GM19238 (cell line): ENCODE data around the gene ZNF229.
"Not testable (repeated sequence)": the region's sequence is repeated elsewhere in the genome, so short reads cannot be mapped to it uniquely, and the experiment has no call there.

ENCODE experiments used
- DNase-seq: peaks from one replicate; pipeline ENCODE4 v3.0.0; 2011; ENCODE audit warnings: low spot score; ENCODE audit not compliant: insufficient read length

The ZNF229 gene

GRCh38 chr19:44447916-44448674 is at the start of gene ZNF229:
Gene ZNF229 (minus strand): TSS chr19:44448472. CDS start chr19:44442847, 5,625 bp downstream.
- DNase-seq: peak; percentile 51

DNA sequence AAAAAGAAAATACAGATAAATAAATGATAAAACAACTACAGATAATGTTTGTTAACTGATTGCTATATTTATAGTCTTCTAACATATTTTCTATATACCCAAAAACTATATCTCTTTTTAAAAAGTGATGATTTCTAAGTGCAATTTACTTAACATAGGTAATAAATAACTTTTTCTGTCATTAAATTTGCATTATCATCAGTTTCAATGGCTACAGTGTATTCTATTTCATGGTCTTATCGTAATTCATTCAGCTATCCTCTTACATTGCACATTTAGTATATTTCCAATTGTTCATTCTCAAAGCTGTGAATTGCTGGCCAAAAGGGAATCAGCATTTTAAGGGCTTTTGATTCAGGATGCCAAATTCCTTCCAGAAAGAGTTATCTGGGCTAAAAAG is 48.4 kb upstream of the ZNF229 start:
- DNase-seq: no peak

DNA sequence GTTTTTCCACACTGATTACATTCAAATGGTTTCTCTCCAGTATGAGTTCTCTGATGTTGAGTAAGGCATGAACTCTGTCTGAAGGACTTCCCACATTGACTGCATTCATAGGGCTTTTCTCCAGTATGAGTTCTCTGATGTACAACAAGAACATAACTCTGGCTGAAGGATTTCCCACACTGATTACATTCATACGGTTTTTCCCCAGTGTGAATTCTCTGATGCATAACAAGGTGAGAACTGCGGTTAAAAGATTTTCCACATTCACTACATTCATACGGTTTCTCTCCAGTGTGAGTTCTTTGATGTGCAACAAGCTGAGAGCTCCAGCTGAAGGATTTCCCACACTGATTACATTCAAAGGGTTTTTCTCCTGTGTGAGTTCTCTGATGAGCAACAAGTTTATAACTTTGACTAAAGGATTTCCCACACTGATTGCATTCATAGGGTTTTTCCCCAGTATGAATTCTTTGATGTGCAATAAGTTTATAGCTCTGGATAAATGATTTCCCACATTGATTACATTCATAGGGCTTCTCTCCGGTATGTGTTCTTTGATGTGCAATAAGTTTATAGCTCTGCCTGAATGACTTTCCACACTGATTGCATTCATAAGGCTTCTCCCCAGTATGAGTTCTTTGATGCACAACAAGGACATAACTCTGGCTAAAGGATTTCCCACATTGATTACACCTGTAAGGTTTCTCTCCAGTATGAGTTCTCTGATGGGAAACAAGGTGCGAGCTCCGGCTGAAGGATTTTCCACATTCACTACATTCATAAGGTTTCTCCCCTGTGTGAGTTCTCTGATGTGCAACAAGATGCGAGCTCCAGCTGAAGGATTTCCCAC is 28.5 kb upstream of the ZNF229 start:
- DNase-seq: no peak

DNA sequence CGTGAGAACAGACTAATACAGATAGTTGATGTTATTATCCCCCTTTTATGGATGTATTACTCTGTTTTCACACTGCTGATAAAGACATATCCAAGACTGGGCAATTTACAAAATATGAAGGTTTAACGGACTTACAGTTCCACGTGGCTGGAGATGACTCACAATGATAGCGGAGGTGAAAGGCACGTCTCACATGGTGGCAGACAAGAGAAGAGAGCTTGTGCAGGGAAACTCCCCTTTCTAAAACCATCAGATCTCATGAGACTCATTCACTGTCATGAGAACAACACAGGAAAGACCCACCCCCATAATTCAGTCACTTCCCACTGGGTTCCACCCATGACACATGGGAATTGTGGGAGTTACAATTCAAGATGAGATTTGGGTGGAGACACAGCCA is 20.5 kb upstream of the ZNF229 start:
- not testable (repeated sequence) for DNase-seq

DNA sequence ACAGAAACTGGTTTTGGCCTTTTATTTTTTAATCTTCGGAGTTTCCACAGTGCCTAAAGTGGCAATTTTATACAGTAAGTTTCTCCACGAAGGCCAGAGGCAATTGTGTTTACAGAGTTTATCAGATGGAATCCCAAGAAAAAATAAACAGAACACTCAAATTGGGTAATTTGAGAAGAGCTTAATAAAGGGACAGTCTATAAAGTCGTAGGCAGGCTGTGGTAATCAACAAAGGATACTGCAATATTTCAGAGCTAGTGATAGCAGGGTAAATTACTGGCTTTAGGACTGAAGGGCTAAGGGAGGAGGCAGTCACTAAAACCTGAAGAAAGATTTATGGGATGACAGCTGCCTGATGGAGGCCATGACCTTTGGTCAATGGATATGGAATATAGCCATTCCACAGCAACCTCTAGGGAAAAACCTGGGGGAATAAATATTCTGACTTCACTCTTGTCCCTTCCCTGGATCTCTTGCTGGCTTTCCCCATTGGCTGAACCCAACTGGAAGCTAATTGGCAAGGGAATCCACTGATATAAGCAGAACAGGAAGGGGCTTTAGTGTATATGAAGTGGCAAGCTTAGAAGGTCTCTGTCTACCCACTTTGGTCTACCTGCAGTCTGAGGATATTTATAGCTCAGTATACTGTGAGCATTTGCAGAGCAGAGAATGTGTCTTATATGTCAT is 14.5 kb upstream of the ZNF229 start:
- DNase-seq: not testable (repeated sequence)

DNA sequence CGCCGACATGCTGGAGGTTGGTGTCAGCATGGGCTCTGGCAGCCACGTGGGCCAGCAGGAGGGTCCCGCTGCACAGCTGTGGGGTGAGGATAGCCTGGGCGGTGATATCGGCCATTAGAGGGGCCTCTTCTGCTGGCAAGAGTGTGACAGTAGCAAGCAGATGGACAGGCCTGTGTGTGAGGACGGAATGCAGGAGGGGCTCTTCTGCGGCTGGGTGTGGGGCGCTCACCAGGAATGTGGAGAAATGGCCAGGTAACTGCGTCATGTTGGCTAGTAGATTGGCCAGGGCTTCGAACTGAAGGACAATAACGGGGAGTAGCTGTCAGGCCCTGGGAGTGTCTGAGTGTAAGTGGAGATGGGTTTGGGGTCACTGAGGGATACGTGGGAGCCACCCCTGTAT is 7.7 kb upstream of the ZNF229 start:
- DNase-seq: not testable (repeated sequence)

- no peak for DNase-seq
Measured at GRCh38 chr19:44455100-44455499, 6.8 kb upstream of the ZNF229 start.

GRCh38 chr19:44452367-44452766 is 4.1 kb upstream of the ZNF229 start:
- DNase-seq: no peak

DNA sequence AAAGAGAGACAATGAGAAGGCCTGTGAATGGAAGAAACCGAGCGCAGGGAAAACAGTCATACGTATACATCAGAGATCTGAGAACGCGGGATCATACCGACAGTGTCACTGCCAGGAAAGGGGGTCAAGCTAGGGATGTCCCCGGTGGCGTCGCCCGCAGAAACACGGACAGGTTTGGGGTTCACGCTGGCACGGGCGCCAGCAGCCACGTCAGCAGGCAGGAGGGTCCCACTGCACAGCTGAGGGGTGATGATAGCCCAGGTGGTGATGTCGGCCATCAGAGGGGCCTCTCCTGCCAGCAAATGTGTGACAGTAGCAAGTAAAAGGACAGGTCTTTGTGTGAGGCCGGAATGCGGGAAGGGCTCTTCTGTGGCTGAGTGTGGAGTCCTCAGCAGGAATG is 3.4 kb upstream of the ZNF229 start:
- DNase-seq: no peak

- DNase-seq: no peak
Measured at GRCh38 chr19:44438441-44438840, 9.8 kb downstream of the ZNF229 start.

DNA sequence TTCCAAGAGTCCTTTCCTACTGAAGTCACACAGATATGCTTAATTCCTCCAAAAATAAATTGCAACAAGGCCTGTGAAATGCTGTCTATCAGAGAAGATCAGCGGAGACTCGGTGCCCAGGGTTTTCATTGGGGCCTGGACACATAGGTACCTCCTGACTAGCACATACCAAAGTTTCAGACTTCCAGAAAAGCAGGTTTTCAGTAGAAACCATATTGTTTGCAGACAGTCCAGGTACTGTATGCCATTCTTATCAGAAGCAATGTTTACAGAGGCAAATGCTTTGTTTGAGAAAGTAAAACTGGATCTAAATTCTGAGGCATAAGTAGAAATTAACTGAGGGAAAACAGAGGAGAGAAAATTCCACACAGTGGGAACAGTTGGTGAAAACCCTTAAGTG is 12.8 kb downstream of the ZNF229 start:
- no peak for DNase-seq

- DNase-seq: no peak
Measured at GRCh38 chr19:44430956-44431355, 17.3 kb downstream of the ZNF229 start.

DNA sequence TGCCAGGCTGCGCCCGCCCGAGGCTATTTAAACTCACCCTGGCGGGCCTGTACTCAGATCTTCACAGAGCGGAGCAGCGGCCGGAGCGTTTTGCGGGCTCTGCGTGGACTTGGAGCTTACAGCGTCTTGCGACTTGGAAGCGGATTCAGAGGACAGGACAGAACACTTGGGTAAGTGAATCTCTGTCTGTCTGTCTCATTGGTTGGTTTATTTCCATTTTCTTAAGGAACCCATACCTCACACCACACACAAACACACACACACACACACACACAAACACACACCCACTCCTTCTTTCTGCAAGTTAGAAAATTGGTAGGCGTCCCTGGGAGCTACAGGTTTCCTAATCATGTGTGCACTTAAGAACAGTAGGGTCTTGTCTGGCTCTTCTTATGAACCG is 32.7 kb downstream of the ZNF229 start:
- not testable (repeated sequence) for DNase-seq

- peak; percentile 74 for DNase-seq
Measured at GRCh38 chr19:44401139-44402115, 46.8 kb downstream of the ZNF229 start, which contains the start of gene ZNF285. Gene ZNF285 (minus strand): TSS chr19:44401608. CDS start chr19:44397213, 4,395 bp downstream.

- not testable (repeated sequence) for DNase-seq
Measured at GRCh38 chr19:44389268-44389667, 59.0 kb downstream of the ZNF229 start.
